ENCODE measurements around the gene PAOX.
"Not testable (repeated sequence)": the region's sequence is repeated elsewhere in the genome, so short reads cannot be mapped to it uniquely, and the experiment has no call there.

PAOX gene

DNA sequence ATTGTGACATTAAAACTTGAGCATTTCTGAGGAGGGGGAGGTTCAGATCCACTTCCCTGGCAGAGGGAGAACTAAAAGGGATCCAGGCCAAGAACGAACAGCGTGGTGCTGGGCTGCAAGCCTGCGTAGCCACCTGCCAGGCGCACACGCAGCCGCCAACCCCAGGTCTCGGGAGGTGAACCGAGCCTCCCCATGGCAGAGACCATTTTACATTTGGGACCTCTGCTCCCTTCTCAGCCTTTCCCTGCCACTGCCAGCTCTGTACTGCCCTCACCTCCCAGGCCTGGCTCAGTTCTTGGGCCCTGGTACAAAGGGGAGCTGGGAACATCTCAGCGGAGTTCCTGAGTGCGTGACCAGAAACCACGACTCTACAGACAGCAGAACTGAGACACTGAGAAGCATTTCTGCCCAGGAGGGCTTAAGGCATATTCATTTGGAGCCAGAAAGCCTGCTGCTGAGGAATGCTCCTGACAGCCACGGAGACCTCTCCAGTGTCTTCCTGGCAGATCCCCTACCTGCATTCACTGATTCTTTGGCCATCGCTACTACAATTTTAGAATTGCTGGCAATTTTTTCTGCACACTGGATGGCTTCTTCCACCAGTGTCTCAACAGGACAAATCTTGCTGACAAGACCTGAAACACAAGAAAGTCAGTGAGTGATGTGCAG lies 13.5 kb upstream of the PAOX start:
- DNase-seq: no peak

DNA sequence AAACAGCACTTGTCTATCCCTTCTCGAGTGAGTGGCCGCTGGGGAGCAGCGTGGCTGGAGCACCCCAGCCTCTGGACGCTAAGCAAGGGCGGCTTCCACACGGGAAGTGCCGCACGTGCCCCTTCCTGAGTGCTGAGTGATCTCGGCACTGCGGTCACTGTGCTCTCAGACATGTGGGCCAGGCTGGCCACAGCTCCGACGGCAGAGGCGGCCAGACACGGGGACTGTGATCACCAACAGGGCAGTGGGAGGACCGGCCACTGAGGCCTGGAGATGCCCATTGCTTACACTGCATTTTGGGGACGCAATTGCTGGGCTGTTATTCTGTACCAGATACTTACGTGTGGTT lies 13.0 kb upstream of the PAOX start:
- no peak for DNase-seq

DNA sequence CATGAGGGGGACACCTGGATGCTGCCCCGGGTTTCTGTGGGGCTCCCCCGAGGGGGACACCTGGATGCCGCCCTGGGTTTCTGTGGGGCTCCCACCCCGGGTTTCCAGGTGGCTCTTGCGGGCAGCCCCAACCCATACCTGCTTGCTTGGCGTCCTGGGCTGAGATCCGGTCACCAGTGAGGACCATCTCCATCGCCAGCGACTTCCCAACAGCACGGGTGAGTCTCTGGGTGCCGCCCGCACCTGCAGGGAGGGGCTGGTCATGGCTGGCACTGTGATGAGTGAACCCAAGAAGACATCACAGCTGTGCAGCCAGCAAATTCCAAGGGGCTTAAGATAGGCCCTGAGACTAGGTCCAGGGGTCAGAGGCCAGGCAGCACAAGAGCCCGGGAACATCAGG lies 12.3 kb upstream of the PAOX start:
- DNase-seq: no peak

DNA sequence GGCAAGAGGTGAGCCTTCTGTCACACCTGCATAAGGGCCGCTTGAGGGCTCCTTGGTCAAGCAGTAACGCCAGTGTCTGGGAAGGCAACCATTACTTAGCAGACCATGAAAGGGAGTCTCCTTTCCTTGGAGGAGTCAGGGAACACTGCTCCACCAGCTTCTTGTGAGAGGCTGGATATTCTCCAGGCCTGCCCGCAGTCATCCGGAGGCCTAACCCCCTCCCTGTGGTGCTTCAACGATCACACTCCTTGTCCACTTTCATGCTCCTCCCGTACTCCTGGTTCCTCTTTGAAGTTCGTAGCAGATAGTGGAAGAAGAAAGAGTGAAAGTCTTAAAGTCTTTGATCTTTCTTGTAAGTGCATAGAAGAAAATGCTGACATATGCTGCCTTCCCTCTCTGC lies 11.6 kb upstream of the PAOX start:
- DNase-seq: not testable (repeated sequence)

DNA sequence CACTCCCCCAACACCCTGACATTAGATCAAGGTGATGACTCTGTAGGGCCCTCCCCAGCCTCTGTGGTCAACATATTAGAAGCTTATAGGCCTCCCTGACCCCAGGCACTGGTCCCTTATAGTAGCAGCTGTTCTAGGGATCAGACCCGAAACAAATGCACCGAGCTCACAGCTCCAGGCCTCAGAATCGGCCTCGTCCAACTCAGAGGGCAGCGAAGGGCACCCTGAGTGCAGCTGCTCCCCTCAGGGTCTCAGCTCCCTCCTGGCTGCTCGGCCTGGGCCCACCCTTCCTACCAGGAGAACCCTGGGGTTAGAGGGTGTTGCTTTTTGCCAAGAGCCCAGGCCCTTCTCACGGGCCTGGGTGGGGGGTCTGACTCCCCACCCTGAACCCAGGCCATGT lies 10.9 kb upstream of the PAOX start:
- DNase-seq: no peak

DNA sequence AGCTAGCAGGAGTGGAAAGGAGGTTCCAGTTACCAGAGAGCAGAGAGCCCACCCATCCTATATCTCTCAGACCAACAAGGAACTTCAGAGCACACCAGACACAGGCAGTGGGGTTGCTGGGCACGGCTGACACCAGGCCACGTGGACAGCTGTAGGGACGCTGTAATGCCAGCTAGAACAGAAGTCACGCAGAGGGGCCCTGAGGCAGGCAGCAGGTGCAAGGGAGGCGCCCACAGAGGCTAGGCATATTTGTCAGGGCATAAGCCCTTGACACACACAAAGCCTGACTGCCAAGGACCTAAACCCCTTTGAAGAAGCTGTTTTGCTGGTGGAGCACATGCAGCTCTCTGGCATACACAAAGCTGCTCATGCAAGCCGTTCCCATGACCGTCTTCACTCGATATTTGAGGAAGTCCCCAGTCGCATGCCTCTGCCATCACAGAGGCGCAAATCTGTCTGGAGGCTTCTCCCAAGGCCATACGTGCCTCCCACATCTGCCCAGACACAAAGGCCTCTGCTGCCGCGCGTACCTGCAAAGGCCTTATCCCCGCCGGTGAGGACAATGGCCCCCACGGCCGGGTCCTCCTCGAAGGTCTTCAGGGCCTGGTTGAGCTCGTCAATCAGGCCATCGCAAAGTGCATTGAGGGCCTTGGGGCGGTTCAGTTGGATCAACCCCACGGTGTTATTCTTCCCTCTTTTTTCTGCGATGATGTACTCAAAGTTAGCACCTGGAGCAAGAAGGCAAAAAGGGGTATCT lies 8.9 kb upstream of the PAOX start:
- no peak for DNase-seq

DNA sequence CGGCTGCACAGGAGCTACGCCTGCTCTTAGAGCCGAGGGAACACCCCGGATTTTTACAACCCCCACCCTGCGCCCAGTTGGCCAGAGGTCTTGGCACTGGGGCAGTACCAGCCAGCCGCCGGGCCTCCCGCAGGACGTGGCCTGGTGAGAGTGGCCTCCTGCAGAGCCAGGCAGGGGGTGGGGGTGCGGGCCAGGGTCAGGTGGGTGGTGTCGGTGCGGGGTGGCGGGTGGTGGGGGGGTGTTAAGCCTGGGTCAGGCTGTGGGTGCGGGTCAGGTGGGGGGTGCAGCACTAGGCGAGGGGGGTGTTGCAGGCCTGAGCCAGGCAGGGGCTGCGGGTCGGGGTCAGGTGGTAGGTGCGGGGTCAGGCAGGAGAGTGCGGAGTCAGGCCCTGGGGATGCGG lies 6.6 kb upstream of the PAOX start:
- no peak for DNase-seq

DNA sequence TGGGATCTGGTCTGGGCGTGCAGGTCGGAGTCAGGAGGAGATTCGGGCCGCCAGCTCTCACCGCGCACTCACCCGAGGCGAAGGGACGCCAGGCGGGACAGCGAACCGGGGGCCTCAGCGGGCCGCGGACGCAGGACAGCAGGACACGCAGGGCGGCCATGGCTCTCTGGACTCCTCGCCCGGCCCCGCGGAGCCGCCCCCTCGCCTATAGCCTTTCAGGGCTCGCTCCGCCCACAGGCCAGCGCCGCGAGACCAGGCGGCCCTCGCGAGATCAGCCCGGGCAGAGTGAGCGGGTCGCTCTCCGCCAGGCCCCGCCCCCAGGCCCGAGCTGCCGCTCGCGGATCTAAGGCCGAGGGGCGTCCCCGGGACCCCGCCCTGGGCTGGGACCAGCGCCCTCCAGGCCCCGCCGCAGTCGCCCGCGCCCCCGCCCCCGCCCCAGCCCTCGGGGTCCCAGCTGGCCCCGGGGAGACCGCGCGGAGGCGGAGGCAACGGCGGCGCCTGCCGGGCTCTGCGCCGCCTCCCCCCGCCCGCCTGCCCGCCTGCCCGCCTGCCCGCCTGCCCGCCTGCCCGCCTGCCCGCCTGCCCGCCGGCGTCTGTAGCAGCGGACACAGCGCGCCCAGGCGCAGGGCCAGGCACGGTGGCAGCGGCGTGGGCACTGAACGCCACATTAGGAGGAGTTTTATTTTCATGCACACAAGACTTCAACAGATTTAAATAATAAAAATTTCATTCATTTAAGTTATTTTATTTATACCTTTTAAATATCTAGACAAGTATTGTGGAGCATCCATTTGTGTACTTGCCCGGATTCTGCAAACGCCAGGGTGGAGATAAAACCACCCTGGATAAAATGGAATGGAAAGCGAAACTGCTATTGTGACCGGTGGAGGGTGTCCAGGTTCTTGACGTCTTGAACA lies 5.6 kb upstream of the PAOX start, which contains the start of gene ECHS1:
Gene ECHS1, minus strand, starts transcription at position 181 of the 917 bp plus-strand sequence. Its CDS starts 21 bp downstream, at position 160.
- peak; percentile 94 for DNase-seq

DNA sequence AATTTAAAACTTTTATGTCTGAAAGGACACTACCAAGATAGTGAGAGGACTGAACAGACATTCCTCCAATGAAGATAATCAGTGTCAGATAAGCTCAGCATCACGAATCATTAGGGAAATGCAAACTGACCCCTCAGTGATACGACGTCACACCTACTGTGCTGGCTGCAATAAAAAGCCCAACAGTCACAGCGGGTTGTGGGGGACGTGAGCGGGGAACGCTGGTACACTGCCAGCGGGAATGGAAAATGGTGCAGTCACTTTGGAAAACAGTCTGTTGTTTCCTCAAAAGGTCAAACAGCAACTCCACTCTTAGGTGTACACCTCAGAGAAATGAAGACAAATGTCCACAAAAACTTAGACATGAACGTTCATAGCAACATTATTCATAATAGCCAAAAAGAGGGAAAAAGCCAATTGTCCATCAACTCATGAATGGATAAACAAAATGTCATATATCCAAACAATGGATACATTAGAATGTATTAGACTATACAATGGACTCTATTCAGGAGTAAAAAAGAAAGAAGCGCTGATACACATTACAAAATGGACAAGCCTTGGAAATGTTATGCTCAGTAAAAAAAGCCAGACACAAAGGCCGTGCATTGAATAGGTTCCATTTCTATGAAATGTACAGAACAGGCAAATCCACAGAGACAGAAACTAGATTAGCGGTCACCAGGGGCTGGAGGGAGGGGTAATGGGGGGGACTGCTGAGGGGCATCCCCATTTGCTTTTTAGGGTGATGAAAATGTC lies 3.5 kb upstream of the PAOX start:
- DNase-seq: no peak

DNA sequence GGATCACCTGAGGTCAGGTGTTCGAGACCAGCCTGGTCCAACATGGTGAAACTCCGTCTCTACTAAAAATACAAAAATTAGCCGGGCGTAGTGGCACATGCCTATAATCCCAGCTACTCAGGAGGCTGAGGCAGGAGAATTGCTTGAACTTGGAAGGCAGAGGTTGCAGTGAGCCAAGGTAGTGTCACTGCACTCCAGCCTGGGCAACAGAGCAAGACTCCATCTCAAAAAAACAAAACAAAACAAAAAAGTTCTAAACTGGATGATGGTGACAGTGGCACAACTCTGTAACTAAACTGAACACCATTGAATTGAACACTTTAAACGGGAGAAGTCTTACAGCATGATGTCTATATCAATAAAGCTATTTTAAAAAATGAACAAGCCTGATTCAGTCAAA lies 2.9 kb upstream of the PAOX start:
- DNase-seq: not testable (repeated sequence)

DNA sequence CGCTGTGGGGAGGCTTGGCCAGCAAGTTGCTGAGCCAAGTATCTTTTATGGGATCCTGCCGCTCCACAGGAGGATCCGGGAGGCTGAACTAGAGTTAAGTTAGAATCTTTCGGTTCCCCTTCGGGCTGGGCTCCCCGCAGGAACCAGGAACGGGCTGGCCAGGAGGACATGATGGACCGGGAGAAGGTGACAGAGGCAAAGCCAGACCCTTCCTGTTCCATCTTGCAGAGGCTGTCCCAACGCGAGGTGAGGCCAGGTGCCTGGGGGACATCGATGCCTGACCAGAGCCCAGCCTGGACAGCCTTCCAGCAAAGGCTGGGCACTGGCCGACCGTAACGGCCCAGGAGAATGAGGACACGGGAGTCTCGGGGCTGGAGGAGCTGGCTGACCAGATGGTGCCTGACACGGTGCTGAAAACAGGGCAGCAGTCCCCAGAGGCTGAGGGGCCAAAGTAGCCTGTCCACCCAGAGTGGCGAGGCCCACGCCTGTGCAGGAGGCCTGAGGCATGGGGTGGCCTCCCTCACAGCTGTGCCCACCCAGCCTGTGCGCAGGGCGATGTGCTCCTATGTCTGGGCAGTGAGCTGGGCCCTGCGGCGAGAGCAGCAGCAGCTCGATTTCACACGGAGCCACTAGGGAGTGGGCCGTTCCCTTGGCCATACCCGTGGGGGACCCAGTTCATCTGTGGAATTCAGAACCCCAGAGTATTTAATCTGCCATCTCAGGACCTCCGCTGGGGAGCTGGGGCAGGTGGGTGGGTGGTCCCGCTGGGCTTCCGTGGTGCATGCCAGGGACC lies 1.8 kb upstream of the PAOX start:
- DNase-seq: no peak

DNA sequence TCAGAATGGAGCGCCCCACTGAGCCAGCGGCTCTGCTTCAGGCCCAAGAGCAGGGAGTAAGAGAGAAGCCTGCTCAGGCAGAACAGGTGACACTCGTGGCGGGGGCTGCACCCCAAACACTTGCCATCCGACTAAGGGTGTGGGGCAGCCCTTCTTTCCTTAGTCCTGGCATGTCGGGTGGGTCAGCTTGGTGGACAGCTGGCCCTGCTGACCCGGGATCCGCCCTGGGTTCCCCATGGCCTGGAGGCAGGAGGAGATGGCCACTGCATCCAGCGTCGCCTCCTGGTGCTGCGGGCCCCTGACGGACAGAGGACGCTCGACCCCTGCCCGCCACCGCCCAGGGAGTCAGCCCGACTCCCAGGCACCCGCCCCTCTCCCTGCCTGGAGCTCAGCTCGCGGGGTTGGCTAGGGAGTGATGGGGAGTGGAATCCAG lies 1.2 kb upstream of the PAOX start:
- DNase-seq: no peak

DNA sequence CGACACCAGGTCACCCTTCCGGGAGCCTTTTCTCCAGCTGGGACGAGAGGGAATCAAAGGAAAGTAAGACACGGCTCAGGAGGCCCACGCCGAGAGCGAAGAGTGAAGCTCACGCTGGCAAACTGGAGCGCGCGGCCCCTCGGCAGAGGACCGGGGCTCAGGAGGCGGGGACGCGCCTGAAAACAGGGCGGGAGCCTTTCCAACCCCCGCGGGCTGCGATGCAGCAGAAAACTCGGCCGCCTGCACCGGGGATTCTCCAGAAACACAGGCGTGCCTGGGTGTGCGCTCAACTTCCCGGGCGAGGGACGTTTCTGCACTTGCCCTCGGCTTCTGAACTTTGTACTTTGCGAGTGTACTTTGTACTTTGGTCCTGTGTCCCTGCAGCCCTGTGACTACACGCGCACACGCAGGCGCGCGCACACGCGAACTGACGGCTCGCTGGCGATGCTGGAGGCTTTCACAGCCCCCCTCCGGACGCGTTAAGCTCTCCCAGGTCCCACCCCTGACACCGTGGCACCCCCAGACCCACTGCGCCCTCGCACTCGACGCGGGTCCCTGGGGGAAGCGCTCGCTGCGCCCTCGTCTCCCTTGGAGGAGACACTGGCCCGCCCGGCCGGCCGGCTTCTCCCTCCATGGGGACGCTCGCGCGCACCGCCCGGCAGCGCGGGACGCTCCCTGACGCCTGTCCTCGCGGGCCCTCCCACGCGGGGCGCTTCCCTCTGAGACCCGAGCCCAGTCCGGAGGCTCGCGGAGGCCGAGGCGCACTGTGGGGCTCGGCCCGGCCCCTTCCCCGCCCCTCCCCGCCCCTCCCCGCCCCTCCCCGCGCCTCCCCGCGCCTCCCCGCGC lies 588 bp upstream of the PAOX start:
- peak; percentile 56 for DNase-seq

DNA sequence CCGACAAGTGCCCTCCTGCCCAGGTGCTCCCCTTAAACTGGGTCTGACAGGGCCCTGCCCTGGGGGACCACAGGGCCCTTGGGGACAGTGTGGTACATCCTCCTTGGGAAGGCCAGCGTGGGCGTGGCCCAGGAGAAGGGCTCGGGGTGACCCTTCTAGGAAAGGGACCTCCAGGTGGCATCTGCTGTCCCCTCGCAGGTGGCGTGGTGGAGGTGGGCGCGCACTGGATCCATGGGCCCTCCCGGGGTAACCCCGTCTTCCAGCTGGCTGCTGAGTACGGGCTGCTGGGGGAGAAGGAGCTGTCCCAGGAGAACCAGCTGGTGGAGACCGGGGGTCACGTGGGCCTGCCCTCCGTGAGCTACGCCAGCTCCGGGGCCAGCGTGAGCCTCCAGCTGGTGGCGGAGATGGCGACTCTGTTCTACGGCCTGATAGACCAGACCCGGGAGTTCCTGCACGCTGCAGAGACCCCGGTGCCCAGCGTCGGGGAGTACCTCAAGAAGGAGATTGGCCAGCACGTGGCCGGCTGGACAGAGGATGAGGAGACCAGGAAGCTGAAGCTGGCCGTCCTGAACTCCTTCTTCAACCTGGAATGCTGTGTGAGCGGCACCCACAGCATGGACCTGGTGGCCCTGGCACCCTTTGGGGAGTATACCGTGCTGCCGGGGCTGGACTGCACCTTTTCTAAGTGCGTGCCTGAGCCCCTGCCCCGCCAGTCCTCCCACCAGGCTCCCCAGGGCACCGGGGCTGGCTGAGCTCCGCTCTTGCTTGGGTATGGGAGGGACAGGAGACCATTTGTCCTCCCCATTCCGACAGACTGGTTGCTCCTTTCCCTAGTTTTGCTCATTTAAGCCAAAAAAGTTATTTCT lies 972 bp downstream of the PAOX start:
- no peak for DNase-seq

DNA sequence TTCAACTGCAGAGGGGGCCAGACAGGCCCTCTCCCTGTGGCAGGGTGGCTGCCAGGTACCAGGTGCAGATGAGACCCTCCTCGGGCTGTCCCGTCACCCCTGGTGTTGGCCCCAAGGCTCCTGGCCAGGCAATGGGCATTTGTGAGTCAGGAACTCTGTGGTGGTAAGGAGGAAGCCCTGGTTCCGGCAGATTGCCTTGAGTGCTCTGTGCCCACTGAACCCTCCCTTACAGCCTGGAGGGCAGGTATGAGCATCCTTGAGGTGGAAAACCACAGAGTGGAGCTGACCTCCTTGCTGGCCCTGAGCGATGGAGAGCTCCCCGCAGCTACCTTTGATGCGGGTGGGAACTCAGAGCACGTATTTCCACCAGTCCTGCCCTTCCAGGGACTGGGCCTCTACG lies 2.0 kb downstream of the PAOX start:
- DNase-seq: no peak

DNA sequence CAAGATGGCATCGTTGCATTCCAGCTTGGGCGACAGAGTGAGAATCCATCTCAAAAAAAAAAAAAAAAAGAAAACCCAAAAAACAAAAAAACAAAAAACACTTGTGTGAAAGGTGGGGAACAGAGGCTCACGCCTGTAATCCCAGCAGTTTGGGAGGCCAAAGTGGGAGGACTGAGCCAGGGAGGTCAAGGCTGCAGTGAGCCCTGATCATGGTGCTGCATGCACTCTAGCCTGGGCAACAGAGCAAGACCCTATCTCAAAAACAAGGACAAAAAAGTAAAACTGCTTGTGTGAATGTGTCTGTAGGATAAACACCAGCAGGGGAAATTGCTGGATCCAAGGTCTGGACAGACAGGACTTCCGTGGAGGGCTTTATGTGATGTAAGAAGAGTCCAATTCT lies 4.5 kb downstream of the PAOX start:
- DNase-seq: no peak

DNA sequence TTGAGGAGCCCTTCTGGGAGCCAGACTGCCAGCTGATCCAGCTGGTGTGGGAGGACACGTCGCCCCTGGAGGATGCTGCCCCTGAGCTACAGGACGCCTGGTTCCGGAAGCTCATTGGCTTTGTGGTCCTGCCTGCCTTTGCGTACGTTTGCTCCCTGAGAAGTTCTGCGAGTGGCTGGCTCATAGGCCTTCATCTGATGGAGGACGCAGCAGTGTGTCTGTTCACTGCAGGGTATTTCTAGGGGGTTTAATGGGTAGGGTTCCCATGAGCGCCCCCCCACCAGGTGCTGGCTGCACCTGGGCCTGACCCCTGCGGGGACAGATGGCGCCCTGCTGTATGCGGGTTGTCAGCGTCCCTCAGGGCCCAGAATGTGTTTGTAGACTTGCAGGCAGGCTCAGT lies 5.0 kb downstream of the PAOX start:
- no peak for DNase-seq

DNA sequence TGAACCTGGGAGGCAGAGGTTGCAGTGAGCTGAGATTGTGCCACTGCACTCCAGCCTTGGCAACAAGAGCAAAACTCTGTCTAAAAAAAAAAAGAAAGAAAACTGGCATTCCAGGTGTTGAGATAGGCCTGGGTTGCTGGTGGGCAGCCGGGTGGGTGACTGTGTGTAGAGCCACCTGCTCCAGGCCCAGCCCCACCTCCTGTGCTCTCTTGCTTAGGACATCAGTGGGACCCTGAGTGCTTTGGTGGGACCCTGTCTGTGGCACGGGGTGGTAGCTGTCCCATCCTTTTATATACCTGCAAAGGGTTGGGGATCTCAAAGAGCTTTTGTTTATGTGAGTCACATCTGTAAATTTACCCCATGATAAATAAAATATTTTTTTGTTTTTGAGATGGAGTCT lies 6.2 kb downstream of the PAOX start:
- no peak for DNase-seq

DNA sequence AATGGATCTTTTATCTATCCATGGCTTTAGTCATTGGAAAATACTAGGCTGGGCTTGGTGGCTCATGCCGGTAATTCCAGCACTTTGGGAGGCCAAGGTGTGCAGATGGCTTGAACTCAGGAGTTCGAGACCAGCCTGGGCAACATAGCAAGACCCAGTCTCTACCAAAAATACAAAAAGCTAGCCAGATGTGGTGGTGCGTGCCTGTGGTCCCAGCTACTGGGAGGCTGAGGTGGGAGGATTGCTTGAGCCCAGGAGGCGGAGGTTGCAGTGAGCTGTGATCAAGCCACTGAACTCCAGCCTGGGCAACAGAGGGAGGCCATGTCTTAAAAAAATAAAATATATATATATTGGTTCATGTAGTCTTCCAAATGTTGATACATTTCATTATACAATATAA lies 7.9 kb downstream of the PAOX start:
- not testable (repeated sequence) for DNase-seq
